GM12878 (cell line): ENCODE data around the gene DLG1. TPM values are rescaled to one million over a fixed set of nuclear protein-coding genes. Genes with fewer than 3 reads are reported as not detected.
A peak's percentile ranks its signal among the peaks of the same experiment; 100 is the strongest.

Experiments used
- CBX5 ChIP-seq: sonication (generic); IDR thresholded peaks from 2 replicates; pipeline ENCODE4 v1.6.1; 2016; ENCODE audit warnings: low read depth, moderate library complexity, mild to moderate bottlenecking, inconsistent platforms
- CEBPB ChIP-seq, 2 experiments: fragments of 150-350 bp in 1 of 2; IDR thresholded peaks; 2 replicates each; pipeline ENCODE4 v1.6.1; 2012 to 2014; ENCODE audit warnings: low read depth in 2 of 2, low read length in 2 of 2, borderline replicate concordance in 1 of 2, inconsistent platforms in 1 of 2
- HDAC2 ChIP-seq: fragments of 200-600 bp; sonication (generic); IDR thresholded peaks from 2 replicates; pipeline ENCODE4 v1.6.1; 2017
- IRF4 ChIP-seq: IDR thresholded peaks from 2 replicates; pipeline ENCODE4 v1.6.1; 2011; ENCODE audit warnings: low read depth, low read length
- KAT2A ChIP-seq: conservative IDR thresholded peaks from 2 replicates; pipeline ENCODE4 v1.6.1; 2011; ENCODE audit warnings: low read depth, low read length; ENCODE audit not compliant: control insufficient read depth
- KLF5 ChIP-seq: fragments of 450-650 bp; IDR thresholded peaks from 2 replicates; pipeline ENCODE4 v1.6.1; 2014; ENCODE audit warnings: mild to moderate bottlenecking; ENCODE audit not compliant: partially characterized antibody
- NR2F1 ChIP-seq: fragments of 450-650 bp; conservative IDR thresholded peaks from 2 replicates; pipeline ENCODE4 v1.6.1; 2017; ENCODE audit warnings: mild to moderate bottlenecking
- POLR2A ChIP-seq: IDR thresholded peaks from 2 replicates; pipeline ENCODE4 v1.6.1; 2011; ENCODE audit warnings: low read depth, mild to moderate bottlenecking, low read length
- POLR2AphosphoS5 ChIP-seq: IDR thresholded peaks from 2 replicates; pipeline ENCODE4 v1.6.1; 2011; ENCODE audit warnings: mild to moderate bottlenecking, low read length, inconsistent platforms
- REST ChIP-seq: IDR thresholded peaks from 2 replicates; pipeline ENCODE4 v1.6.1; 2012; ENCODE audit warnings: mild to moderate bottlenecking, low read depth, low read length
- SIX5 ChIP-seq: IDR thresholded peaks from 2 replicates; pipeline ENCODE4 v1.6.1; 2011; ENCODE audit warnings: mild to moderate bottlenecking, low read depth, low read length, moderate library complexity; ENCODE audit not compliant: severe bottlenecking
- STAT1 ChIP-seq: fragments of 450-650 bp; conservative IDR thresholded peaks from 2 replicates; pipeline ENCODE4 v1.6.1; 2014; ENCODE audit warnings: antibody characterized with exemption, mild to moderate bottlenecking
- TAF1 ChIP-seq: IDR thresholded peaks from 2 replicates; pipeline ENCODE4 v1.6.1; 2011; ENCODE audit warnings: mild to moderate bottlenecking, low read depth, low read length, borderline replicate concordance
- TARDBP ChIP-seq: IDR thresholded peaks from 2 replicates; pipeline ENCODE4 v1.6.1; 2016; ENCODE audit warnings: borderline replicate concordance
- TCF12 ChIP-seq: IDR thresholded peaks from 2 replicates; pipeline ENCODE4 v1.6.1; 2011; ENCODE audit warnings: low read depth, mild to moderate bottlenecking, low read length
- YBX1 ChIP-seq: fragments of 450-650 bp; IDR thresholded peaks from 2 replicates; pipeline ENCODE4 v1.6.1; 2016; ENCODE audit warnings: antibody characterized with exemption
- polyA plus RNA-seq, 11 experiments: library from polyadenylated mRNA; depleted of rRNA in 4 of 11; unstranded in 6 of 11; stranded (reverse) in 5 of 11; fragments of >200 nt; fragmentation: Nextera tagmentation in 4 of 11; fragmentation: Illumina TruSeq in 1 of 11; extraction: Ambion mirVana in 4 of 11; extraction: Trizol in 1 of 11; gene quantifications; 1 replicate in 1 of 11; 2 replicates in 10 of 11; pipeline versions ENCODE4 v1.2.1 to v1.2.3, GENCODE V29; 2011 to 2016; ENCODE audit warnings: inconsistent platforms in 2 of 11, missing spikeins in 2 of 11, low read depth in 1 of 11
- total RNA-seq, 4 experiments: library from RNA; depleted of rRNA in 3 of 4; stranded (reverse); fragments of >200 nt in 3 of 4; fragmentation: Illumina TruSeq in 1 of 4; extraction: Trizol in 1 of 4; gene quantifications; 2 replicates each; pipeline versions ENCODE4 v1.2.1 to v1.2.3, GENCODE V29; 2013 to 2021
- TF ChIP-seq, protein P1 (sequence below): fragments of 450-650 bp; IDR thresholded peaks from 2 replicates; pipeline ENCODE4 v1.6.1; 2018; ENCODE audit warnings: borderline replicate concordance, mild to moderate bottlenecking; ENCODE audit not compliant: partially characterized antibody
- TF ChIP-seq, protein P2 (sequence below): IDR thresholded peaks from 2 replicates; pipeline ENCODE4 v1.6.1; 2012; ENCODE audit warnings: improper control_type of control experiment, low read depth, low read length; ENCODE audit not compliant: insufficient replicate concordance
- TF ChIP-seq, protein P3 (sequence below): IDR thresholded peaks from 2 replicates; pipeline ENCODE4 v1.6.1; 2012; ENCODE audit warnings: low read depth, low read length, improper control_type of control experiment

The DLG1 gene
- total and polyA plus RNA-seq, 10 of the 15 experiments (the other 5 are each of a cell fraction or from before 2014, with no cell fraction given), result 9.2 to 63.1 (median 40.1) TPM

DNA sequence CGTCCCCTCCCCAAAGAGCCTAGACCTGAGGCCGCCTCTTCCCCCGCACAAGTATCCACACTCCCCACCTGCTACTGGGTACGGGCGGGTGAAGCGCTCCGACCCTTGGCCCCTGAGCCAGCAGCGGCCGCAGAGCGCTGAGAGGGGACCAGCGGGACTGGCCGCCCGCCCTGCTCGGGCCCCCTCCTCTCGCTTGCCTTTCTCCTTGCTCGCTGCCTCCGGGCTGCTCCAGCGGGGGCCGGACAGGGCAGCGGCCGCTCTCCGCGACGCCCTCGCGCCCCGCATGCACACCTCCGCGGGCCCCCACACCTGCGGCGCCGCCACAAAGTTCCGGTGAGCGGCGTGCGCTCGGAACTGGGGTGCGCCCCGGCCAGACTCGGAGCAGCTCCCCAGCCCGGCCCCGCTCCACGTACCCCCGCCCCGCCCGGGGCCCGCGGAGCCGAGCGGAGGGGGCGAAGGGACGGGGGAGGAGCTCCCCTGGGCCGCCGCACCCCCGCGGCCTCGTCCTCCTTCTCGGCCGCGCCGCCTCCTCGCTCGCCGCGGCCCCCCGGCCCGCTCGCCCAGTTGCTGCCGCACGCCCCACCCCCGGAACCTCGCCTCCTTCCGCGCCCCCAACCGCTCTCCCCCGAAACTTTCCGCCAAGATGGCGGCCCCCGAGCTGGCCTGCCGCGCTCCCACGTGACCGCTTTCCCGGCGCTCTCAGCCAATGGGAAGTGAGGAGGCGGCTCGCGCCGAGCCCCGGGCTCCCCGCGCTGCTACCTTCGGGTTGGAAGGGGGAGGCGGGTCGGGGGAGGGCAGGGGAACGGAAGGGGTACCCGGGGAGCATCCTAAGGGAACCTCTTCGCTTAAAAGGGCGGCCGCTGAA is 704 bp downstream of the DLG1 start (continued):
- TF ChIP-seq, protein P1, sequence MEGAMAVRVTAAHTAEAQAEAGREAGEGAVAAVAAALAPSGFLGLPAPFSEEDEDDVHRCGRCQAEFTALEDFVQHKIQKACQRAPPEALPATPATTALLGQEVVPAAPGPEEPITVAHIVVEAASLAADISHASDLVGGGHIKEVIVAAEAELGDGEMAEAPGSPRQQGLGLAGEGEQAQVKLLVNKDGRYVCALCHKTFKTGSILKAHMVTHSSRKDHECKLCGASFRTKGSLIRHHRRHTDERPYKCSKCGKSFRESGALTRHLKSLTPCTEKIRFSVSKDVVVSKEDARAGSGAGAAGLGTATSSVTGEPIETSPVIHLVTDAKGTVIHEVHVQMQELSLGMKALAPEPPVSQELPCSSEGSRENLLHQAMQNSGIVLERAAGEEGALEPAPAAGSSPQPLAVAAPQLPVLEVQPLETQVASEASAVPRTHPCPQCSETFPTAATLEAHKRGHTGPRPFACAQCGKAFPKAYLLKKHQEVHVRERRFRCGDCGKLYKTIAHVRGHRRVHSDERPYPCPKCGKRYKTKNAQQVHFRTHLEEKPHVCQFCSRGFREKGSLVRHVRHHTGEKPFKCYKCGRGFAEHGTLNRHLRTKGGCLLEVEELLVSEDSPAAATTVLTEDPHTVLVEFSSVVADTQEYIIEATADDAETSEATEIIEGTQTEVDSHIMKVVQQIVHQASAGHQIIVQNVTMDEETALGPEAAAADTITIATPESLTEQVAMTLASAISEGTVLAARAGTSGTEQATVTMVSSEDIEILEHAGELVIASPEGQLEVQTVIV, result no peak
- no peak for TF ChIP-seq STAT1
- TF ChIP-seq SIX5, result peak; percentile 6
- TF ChIP-seq, protein P2, sequence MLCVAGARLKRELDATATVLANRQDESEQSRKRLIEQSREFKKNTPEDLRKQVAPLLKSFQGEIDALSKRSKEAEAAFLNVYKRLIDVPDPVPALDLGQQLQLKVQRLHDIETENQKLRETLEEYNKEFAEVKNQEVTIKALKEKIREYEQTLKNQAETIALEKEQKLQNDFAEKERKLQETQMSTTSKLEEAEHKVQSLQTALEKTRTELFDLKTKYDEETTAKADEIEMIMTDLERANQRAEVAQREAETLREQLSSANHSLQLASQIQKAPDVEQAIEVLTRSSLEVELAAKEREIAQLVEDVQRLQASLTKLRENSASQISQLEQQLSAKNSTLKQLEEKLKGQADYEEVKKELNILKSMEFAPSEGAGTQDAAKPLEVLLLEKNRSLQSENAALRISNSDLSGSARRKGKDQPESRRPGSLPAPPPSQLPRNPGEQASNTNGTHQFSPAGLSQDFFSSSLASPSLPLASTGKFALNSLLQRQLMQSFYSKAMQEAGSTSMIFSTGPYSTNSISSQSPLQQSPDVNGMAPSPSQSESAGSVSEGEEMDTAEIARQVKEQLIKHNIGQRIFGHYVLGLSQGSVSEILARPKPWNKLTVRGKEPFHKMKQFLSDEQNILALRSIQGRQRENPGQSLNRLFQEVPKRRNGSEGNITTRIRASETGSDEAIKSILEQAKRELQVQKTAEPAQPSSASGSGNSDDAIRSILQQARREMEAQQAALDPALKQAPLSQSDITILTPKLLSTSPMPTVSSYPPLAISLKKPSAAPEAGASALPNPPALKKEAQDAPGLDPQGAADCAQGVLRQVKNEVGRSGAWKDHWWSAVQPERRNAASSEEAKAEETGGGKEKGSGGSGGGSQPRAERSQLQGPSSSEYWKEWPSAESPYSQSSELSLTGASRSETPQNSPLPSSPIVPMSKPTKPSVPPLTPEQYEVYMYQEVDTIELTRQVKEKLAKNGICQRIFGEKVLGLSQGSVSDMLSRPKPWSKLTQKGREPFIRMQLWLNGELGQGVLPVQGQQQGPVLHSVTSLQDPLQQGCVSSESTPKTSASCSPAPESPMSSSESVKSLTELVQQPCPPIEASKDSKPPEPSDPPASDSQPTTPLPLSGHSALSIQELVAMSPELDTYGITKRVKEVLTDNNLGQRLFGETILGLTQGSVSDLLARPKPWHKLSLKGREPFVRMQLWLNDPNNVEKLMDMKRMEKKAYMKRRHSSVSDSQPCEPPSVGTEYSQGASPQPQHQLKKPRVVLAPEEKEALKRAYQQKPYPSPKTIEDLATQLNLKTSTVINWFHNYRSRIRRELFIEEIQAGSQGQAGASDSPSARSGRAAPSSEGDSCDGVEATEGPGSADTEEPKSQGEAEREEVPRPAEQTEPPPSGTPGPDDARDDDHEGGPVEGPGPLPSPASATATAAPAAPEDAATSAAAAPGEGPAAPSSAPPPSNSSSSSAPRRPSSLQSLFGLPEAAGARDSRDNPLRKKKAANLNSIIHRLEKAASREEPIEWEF, result no peak
- TF ChIP-seq, protein P3, sequence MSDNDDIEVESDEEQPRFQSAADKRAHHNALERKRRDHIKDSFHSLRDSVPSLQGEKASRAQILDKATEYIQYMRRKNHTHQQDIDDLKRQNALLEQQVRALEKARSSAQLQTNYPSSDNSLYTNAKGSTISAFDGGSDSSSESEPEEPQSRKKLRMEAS, result peak; percentile 55
- no peak for TF ChIP-seq CEBPB (IDR thresholded peaks at IDR 0.05; ENCODE audit: borderline replicate concordance in 1 of 2, low read depth in 2 of 2, low read length in 2 of 2)
- 0 out of 2 replicates have a peak, but pooled peaks have one; percentile 10 for TF ChIP-seq TCF12
- no peak for TF ChIP-seq YBX1
- TF ChIP-seq KLF5, result no peak
- TF ChIP-seq KAT2A, result no peak
- no peak; the same call in 1 of the 2 replicates for TF ChIP-seq POLR2AphosphoS5
- peak; percentile 72; the same call in 1 of the 2 replicates for TF ChIP-seq NR2F1
- TF ChIP-seq TARDBP, result no peak
- TF ChIP-seq IRF4, result no peak
- TF ChIP-seq POLR2A, result peak; percentile 71
- TF ChIP-seq REST, result no peak
- no peak for TF ChIP-seq HDAC2
- TF ChIP-seq CBX5, result 0 out of 2 replicates have a peak, but pooled peaks have one; percentile 36
- TF ChIP-seq TAF1, result peak; percentile 35; the same call in 1 of the 2 replicates
